B cell (primary cell): ENCODE results near the gene CHPT1.

Experiments used
- CTCF ChIP-seq: fragments of 200-600 bp; IDR thresholded peaks from one replicate; pipeline ENCODE4 v1.8.0; 2022; ENCODE audit warnings: antibody characterized with exemption, mild to moderate bottlenecking
- EZH2 ChIP-seq: IDR thresholded peaks from 2 replicates; pipeline ENCODE4 v1.6.1; 2012; ENCODE audit warnings: borderline replicate concordance, low read depth, mild to moderate bottlenecking, moderate library complexity, low read length; ENCODE audit not compliant: insufficient read depth, poor library complexity, severe bottlenecking

GRCh38 chr12:101706403-101706802, 9.0 kb downstream of the CHPT1 start:
- no peak for TF ChIP-seq CTCF
- no peak for TF ChIP-seq EZH2
